HG02973 (cell line): ENCODE measurements around the gene SCYL1.

ENCODE experiments used
- ATAC-seq: cut with Tn5 transposase; IDR thresholded peaks from one replicate; pipeline ENCODE4 v1.9.1; 2021; ENCODE audit warnings: moderate library complexity; ENCODE audit not compliant: unreplicated experiment

SCYL1 gene

GRCh38 chr11:65579291-65579690 is 54.4 kb downstream of the SCYL1 start:
- ATAC-seq: no peak

DNA sequence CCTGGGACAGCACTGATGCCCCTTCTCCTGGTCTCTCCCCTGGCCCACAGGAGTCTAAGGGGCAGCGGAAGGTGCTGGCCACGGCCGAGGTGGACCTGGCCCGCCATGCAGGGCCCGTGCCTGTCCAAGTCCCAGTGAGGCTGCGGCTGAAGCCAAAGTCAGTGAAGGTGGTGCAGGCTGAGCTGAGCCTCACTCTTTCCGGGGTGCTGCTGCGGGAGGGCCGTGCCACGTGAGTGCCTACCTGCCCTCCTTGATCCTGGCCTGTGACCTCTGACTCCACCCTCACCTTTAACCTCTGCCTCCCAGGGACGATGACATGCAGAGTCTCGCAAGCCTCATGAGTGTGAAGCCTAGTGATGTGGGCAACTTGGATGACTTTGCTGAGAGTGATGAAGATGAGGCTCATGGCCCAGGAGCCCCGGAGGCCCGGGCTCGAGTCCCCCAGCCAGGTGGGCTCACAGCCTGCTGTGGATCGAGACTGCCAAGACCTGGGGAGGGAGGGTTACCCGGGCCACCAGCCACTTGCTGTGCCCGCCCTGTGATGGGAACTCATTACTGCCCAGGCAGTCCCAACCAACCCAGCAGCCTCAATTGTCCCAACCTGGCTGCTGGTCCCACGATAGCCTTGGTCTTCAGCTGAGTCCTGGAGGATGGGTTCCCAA is 55.3 kb downstream of the SCYL1 start:
- no peak for ATAC-seq

DNA sequence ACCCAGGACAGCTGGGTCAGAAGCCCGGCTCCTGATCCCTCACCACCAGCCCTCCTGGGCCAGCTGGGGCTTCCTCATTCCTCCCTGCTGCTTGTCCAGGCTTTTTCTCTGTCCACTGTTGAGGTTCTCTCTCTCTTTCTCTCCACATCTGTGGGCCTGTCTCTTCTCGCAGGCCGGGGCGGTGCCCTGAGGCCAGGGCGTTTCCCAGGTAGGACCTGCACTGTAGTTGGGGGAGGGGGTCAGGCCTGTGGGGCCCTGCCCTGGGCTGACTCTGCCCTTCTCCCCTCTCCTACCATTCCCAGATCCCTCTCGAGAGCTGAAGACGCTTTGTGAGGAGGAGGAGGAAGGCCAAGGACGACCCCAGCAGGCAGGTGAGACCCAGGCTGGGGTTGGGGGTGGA is 55.9 kb downstream of the SCYL1 start:
- ATAC-seq: no peak

- no peak for ATAC-seq
Observed at GRCh38 chr11:65581928-65582327, 57.0 kb downstream of the SCYL1 start.

DNA sequence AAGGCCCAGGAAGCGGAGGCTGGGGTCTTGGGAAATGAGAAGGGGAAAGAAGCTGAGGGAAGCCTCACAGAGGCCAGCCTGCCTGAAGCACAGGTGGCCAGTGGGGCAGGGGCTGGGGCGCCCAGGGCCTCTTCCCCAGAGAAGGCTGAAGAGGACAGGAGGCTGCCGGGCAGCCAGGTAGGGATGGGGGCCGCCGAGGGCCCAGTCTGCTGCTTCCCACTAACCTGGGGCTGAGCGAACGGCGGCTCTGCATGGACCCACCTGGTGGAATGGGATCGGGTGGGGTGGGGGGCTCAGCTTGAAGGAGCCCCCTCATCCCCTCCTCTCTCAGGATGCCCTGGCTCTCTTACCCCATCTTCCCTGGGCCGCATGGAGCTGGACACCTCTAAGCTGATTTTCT is 58.7 kb downstream of the SCYL1 start:
- ATAC-seq: no peak

- ATAC-seq: no peak
Observed at GRCh38 chr11:65584106-65584505, 59.2 kb downstream of the SCYL1 start.

DNA sequence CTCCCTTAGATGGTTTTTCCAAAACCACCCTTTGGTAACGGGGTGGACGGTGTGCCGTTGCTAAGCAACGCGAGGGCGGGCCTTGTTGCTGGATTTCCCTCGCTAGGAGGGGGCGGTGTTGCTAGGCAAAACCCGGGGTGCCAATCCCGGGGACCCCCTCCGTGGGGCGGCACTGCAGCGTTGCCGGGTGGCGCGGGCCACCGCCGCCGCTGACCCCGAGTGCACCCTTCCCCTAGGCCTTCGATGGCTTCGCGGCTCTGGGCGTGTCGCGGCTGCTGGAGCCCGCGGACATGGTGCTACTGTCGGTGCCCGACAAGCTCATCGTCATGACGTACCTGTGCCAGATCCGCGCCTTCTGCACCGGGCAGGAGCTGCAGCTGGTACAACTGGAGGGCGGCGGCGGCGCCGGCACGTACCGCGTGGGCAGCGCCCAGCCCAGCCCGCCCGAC is 59.9 kb downstream of the SCYL1 start:
- ATAC-seq: no peak

- no peak for ATAC-seq
Observed at GRCh38 chr11:65585396-65586246, 60.7 kb downstream of the SCYL1 start.

GRCh38 chr11:65586247-65586630 is 61.4 kb downstream of the SCYL1 start:
- no peak for ATAC-seq

GRCh38 chr11:65586676-65587075 is 61.8 kb downstream of the SCYL1 start:
- no peak for ATAC-seq
